PFSK-1 (cell line): ENCODE measurements around the gene ITPR3.

Experiments used
- POLR2AphosphoS5 ChIP-seq: IDR thresholded peaks from 2 replicates; pipeline ENCODE4 v1.6.1; 2012; ENCODE audit warnings: low read depth, mild to moderate bottlenecking, control low read depth, low read length, moderate library complexity
- REST ChIP-seq, 2 experiments: IDR thresholded peaks; 2 replicates each; pipeline versions ENCODE4 v1.6.1 to v1.8.0; 2011 to 2012; ENCODE audit warnings: low read depth in 2 of 2, low read length in 2 of 2, control low read depth in 1 of 2, inconsistent platforms in 1 of 2, mild to moderate bottlenecking in 1 of 2, moderate library complexity in 1 of 2; ENCODE audit not compliant: insufficient read depth in 1 of 2
- TAF1 ChIP-seq: IDR thresholded peaks from 2 replicates; pipeline ENCODE4 v1.6.1; 2012; ENCODE audit warnings: low read length, control low read depth, borderline replicate concordance; ENCODE audit not compliant: insufficient read depth

DNA sequence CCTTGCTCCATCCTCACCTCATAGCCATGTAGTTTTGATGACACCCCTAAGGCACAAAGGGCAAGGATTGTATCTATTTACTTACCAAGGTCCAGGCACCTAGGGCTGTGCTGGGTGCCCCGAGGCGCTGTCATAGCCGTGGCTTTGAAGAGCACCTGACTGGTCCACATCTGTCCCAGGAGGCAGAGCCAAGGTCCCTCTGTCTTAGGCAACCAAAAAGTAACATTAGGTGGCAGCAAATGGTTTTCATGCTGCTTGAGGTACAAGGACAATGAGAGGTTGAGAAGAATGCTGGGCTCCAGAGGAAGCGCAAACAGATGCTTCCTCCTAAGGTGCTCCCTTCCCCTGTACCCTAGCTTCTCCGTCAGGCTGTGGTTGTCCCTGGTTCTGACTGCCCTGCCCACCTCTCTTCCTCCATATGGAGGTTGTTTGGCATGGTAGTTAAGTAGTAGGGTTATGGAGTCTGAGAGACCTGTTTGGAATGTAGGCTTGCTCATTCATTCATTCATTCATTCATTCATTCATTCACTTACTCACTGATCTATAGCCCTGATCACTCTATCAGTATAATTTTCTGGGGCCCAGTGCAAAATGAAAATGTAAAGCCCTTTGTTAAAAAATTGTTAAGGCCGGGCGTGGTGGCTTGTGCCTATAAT lies 93.4 kb downstream of the ITPR3 start:
- TF ChIP-seq REST (IDR thresholded peaks at IDR 0.05; ENCODE audit: insufficient read depth in 1 of 2, low read depth in 2 of 2, low read length in 2 of 2): no peak
- no peak for TF ChIP-seq POLR2AphosphoS5
- TF ChIP-seq TAF1: no peak
